SH-SY5Y (cell line): ENCODE measurements around the gene NPHP4.

Source experiments
- GATA2 ChIP-seq: IDR thresholded peaks from 2 replicates; pipeline ENCODE4 v1.6.1; 2011; ENCODE audit warnings: mild to moderate bottlenecking, low read depth, low read length
- GATA3 ChIP-seq: IDR thresholded peaks from 2 replicates; pipeline ENCODE4 v1.6.1; 2011; ENCODE audit warnings: low read depth, mild to moderate bottlenecking, low read length, moderate library complexity

DNA sequence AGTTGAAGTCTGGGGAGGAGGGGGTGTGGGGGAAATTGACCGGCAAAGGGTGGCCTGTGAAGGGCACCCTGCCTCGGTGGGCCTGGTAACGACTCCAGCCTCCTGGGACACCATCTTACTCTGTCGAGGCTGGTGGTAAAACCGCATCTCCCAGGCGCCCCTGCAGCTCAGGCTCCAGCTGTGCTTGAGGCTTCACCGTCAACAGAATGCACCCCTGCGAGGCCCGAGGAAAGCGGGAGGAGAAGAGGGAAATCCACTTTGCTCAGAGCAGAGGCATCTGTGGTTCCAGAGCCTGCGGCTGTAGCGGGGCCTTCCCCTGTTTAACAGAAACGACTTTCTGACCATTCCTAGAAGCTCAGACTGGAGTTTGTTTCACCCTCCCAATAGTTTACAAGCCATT, 165.6 kb downstream of the NPHP4 start:
- TF ChIP-seq GATA2 (no peak), GATA3 (no peak)
